Skin of body (tissue), 2 donors: ENCODE results near the gene MIA2. TPM values are rescaled to one million over a fixed set of nuclear protein-coding genes. Genes with fewer than 3 reads are reported as not detected.
"Not testable (repeated sequence)": the region's sequence is repeated elsewhere in the genome, so short reads cannot be mapped to it uniquely, and the experiment has no call there.

Source experiments
- DNase-seq: peaks from one replicate; lab custom pipeline; 2025; lab: John Stamatoyannopoulos, UW
- total RNA-seq: library from RNA; depleted of rRNA; stranded (reverse); fragments of >200 nt; gene quantifications from one replicate; pipeline ENCODE4 v1.2.3, GENCODE V29; 2014

Gene MIA2
- total RNA-seq, 1 donor from 2014 or later, result 19.9 TPM

DNA sequence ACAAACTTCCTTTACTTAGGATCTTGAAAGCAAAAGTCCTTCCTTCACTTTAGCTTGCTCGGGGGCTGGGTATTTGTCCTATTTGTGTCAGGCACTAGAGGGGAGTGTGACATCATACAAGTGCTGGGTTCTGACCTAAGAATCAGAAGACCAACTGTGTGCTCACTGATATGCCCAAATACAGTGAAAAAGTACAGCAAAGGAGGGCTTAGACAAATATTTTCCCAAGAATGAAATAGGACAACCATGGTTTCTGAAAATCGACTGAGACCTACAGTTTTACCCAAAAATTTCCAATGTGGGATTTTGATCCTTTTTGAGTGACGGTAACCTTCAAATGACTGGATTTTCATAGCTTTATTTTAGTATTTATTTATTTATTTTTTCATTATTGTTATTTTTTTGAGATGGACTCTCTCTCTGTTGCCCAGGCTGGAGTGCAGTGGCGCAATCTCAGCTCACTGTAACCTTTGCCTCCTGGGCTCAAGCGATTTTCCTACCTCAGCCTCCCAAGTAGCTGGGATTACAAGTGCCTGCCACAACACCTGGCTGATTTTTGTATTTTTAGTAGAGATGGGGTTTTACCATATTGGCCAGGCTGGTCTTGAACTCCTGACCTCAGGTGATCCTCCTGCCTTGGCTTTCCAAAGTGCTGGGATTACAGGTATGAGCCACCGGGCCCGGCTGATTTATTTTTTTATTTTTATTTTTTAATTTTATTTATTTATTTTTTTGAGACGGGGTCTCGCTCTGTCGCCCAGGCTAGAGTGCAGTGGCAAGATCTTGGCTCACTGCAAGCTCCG, 1.8 kb upstream of the MIA2 start:
- not testable (repeated sequence) for DNase-seq

DNA sequence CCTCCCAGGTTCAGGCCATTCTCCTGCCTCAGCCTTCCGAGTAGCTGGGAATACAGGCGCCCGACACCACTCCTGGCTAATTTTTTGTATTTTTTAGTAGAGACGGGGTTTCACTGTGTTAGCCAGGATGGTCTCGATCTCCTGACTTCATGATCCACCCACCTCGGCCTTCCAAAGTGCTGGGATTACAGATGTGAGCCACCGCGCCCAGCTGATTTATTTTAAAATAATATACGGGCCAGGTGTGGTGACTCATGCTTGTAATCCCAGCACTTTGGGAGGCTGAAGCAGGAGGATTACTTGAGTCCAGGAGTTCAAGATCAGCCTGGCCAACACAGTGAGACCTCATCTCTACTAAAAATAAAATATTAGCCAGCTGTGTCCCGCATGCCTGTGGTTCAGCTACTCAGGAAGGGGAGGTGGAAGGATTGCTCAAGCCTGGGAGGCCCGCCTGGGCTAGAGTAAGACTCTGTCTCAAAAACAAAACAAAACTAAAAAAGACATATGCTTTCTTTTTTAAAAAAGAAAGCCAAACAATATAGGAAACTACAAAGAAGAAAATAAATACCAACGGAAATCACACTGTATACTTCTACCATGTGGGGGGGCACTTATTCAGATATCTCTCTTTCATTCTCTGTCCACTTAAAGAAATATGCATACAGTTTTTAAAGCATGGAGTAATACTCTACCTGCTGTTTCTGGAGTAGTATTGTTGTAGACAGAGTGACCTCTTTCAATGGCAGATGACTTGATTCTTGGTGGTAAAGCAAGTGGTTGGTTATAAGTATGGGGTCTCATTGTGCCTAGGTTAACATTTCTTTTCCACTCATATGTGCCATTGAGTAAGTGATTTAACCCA, 930 bp upstream of the MIA2 start:
- no peak for DNase-seq

DNA sequence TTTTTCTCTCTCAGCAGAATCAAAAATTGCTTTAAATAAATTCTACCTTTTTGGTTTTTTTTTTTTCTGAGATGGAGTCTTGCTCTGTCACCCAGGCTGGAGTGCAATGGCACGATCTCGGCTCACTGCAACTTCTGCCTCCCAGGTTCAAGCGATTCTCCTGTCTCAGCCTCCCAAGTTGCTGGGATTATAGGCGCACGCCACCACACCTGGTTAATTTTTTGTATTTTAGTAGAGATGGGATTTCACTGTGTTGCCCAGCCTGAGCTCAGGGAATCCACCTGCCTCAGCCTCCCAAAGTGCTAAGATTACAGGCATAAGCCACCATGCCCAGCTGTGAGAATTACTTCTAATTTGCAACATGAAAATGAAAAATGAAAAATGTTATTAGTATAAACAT, 1.3 kb downstream of the MIA2 start:
- DNase-seq, result not testable (repeated sequence)

DNA sequence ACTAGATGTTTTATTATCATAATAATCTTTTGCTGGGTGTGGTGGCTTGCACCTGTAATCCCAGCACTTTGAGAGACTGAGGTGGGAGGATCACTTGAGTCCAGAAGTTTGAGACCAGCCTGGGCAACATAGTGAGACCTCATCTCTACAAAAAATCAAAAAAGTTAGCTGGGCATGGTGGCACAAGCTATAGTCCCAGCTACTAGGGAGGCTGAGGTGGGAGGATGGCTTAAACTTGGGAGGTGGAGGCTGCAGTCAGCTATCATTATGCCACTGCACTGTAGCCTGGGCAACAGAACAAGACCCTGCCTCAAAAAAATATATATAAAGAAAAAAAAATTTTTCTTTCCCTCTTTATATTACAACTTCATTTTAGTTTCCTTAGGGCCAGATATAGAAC, 1.8 kb downstream of the MIA2 start:
- not testable (repeated sequence) for DNase-seq

DNA sequence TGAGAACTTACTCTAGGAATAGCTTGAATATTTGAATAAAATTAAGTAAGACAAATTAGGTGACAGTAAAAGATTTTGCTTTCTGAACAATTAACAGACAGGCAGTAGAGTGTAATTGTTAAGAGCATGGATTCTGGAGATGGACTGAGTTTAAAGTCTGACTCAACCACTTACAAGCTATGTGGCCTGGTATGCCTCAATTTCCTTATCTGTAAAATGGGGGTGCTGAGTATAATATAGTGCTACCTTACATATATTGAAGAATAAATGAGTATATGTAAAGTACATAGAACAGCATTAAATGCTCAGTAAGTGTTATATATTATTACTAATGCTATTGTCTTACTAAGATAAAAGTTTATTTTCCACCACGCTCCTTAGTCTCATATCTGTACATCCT, 7.1 kb downstream of the MIA2 start:
- no peak for DNase-seq

DNA sequence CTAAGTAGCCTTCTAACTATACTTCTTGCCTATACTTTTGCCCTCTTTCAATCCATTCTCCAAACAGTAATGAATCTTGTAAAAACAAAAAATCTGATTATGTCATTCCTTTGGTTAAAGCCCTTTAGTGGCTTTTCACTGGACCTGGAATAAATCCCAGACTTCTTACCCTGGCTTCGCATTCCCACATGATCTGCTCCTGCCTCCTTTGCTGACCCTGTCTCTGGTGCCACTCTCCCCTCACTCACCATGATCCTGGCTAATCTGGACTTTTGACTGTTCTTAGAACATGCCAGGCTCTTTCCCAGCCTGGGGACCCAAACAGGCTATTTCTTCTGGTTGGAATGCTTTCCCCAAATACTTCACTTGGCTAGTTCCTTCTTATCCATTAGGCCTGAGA, 7.9 kb downstream of the MIA2 start:
- no peak for DNase-seq

DNA sequence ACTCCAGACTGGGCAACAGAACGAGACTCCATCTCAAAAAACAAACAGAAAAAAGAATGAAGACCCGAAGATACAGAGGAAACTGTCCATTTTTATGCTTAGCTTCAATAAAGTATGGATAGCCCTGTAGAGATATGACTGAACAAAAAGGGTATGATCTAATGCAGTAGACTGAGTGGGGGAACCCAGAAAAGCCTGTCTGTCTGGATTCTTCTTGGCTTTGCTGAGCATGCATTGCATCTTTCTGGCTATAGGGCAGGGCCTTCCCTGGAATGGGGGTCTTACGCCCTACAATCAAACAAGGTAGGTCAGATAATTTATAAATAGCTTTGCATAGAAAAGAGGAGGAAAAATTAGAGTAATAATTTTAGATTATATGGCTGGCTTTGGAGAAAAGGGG, 10.1 kb downstream of the MIA2 start:
- DNase-seq, result no peak

DNA sequence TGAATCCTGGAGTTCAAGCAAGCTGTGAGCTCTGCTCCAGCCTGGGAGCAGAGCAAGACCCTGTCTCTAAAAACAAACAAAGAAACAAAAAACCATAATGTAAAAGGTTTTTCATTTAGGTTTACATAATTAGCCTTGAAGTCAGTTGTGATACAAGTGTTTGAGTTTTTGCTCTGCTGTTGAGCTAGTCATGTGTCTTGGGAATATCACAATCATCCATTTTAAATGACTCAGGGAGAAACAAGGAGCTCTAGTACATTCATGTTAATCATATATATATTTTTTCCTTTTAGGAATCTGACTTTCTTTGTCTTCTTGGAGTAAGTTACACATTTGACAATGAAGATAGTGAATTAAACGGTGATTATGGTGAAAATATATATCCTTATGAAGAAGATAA, 12.9 kb downstream of the MIA2 start:
- DNase-seq, result no peak

DNA sequence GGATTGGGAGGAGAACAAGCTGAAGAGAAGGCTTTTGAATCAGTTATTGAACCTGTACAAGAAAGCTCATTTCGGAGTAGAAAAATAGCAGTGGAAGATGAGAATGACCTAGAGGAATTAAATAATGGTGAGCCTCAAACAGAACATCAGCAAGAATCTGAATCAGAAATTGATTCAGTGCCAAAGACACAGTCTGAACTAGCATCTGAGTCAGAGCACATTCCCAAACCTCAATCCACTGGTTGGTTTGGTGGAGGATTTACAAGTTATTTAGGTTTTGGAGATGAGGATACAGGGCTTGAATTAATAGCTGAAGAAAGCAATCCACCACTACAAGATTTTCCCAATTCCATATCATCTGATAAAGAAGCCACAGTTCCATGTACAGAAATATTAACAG, 13.5 kb downstream of the MIA2 start:
- no peak for DNase-seq

DNA sequence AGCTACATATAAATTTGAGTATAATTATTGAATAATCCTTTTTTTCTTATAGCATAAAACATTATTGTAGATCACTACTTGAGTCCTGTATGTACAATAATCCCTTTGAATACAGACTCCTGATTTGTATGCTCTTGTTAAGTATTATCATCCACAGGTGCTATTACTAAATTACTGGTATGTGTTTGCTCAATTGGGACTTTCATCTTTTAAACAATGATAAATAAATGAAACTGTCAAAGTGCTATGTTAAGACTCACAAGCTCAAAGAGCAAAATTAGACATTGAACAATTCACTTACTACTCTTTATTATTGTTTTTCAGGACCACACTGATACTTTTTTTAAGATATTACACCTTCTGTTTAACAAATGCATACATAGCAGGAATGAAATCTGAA, 17.8 kb downstream of the MIA2 start:
- DNase-seq, result no peak

DNA sequence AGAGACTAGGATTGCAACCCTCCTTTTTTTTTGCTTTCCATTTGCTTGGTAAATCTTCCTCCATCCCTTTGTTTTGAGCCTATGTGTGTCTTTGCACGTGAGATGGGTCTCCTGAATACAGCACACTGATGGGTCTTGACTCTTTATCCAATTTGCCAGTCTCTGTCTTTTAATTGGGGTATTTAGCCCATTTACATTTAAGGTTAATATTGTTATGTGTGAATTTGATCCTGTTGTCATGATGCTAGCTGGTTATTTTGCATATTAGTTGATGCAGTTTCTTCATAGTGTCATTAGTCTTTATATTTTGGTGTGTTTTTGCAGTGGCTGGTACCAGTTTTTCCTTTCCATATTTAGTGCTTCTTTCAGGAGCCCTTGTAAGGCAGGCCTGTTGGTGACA, 23.7 kb downstream of the MIA2 start:
- not testable (repeated sequence) for DNase-seq

DNA sequence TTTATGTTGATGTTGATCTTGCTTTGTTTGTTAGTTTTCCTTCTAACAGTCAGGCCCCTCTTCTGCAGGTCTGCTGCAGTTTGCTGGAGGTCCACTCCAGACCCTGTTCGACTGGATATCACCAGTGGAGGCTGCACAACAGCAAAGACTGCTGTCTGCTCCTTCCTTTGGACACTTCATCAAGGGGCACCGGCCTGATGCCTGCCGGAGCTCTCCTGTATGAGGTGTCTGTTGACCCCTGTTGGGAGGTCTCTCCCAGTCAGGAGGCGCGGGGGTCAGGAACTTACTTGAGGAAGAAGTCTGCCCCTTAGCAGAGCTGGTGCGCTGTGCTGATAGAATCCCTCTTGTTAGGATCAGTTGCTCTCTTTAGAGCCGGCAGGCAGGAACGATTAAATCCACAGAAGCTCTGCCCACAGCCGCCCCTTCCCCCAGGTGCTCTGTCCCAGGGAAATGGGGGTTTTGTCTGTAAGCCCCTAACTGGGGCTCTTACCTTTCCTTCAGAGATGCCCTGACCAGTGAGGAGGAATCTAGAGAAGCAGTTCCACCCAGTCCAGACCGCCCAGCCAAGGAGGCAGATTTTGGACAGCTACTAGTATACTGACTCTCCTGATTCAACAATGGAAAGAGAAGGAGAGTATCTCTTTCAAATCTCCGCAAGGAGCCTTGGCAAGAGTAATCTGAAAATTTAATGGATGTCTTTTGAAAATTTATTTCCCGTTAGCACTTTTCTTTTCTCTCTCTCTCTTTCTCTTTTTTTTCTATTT, 25.2 kb downstream of the MIA2 start:
- DNase-seq, result no peak

DNA sequence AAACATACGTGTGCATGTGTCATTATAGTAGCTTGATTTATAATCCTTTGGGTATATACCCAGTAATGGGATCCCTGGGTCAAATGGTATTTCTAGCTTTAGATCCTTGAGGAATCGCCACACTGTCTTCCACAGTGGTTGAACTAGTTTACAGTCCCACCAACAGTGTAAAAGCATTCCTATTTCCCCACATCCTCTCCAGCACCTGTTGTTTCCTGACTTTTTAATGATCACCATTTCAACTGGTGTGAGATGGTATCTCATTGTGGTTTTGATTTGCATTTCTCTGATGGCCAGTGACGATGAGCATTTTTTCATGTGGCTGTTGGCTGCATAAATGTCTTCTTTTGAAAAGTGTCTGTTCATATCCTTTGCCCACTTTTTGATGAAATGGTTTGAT, 26.4 kb downstream of the MIA2 start:
- not testable (repeated sequence) for DNase-seq

DNA sequence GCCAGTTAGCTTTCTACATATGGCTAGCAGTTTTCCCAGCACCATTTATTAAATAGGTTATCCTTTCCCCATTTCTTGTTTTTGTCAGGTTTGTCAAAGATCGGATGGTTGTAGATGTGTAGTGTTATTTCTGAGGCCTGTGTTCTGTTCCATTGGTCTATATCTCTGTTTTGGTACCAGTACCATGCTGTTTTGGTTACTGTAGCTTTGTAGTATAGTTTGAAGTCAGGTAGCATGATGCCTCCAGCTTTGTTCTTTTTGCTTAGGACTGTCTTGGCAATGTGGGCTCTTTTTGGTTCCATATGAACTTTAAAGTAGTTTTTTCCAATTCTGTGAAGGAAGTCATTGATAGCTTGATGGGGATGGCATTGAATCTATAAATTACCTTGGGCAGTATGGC, 28.5 kb downstream of the MIA2 start:
- DNase-seq, result not testable (repeated sequence)

DNA sequence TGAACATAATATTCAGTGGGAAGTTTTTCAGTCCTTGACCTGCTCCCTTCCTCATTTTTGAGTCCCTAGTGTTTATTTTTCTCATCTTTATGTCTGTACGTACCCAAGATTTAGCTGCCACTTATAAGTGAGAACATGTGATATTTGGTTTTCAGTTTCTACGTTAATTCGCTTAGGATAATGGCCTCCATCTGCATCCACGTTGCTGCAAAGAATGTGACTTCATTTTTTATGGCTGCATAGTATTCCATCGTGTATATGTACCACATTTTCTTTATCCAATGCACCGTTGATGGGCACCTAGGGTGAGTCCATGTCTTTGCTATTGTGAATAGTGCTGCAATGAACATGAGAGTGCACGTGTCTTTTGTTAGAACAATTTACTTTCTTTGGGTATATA, 30.3 kb downstream of the MIA2 start:
- DNase-seq, result no peak

DNA sequence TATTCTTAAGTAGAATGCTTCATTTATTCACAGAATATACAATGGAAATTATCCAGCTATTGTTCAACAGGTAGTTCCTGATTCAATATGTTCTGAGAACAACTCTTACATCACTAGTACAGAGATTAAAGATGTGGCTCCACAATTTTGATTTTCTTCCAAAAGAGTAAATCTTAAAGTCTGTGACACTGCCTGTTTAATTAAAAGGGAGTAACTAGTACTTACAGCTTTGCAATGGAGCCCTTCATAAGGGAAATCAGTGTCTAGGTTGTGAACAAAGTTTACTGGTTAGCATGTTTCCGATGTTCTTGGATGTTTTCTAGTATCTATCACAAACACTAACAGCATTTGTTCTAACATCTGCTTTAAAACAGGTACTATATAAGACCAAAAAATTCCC, 30.8 kb downstream of the MIA2 start:
- DNase-seq, result no peak

DNA sequence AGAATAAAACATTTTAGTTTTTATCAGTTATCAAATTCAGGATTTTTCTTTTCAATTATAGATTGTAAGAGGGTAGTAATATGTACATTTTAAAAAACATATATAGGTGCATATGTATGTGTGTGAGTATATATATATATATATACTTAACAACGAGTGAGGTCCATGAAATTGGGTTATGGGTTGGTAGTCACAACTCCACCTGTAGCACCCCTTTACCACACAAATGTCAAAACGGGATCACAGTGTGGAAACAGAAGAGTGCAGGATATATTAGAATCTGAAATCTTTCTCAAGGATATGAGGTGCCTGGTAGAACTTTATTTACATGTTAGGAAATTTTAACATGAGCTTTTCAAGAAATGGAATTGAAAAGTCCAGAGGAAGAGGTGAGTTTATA, 31.3 kb downstream of the MIA2 start:
- DNase-seq, result peak; percentile 12

DNA sequence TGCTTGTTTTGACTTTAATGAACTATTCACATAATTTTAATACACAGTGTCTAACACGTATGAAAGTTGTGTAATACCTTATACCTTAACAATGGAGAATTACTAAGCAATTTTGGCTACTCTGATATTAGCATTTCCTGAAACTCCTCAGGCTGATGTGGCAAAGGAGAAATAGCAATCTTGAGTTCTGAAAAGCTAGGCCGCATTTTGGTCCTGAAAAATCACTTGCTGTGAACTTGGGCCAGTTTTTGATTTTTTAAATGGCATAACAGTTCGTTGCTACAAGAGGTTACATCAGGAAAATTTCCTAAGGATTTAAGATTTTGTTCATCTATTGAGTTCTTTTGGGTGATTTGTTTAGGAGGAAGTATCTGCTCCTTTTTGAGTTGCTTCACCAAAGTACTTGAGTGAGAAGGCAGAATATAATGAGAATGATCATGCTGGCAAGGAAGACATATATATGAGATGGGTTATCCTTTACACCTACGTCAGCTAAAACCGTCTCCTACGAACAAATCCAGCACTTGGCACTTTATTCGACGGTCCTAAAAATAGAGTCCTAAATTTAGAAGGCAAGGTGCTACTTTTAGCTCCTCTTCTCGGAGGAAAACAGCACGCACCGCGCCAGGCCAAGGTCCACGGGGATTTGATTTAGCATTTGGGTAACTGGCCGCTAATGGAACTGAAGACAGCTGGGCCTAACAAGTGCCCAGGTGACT, 32.2 kb downstream of the MIA2 start:
- peak; percentile 22 for DNase-seq

DNA sequence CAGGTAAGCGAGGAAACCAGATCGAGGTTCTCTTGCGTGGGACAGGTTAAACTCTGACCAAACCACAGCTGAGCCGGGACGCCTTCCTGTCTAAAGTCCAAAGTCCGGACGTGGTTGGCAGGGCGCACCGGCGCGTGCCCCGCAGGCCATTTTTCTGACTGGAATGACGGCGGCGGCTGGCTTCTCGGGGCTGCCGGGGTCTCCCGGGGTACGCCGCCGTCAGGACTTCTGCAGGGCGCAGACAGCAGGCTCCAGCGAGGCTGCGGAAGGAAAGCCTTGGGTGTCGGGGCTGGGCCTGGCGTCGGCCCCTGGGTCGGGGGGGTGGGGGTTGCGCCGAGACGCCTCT, 32.8 kb downstream of the MIA2 start:
- peak; percentile 53 for DNase-seq

DNA sequence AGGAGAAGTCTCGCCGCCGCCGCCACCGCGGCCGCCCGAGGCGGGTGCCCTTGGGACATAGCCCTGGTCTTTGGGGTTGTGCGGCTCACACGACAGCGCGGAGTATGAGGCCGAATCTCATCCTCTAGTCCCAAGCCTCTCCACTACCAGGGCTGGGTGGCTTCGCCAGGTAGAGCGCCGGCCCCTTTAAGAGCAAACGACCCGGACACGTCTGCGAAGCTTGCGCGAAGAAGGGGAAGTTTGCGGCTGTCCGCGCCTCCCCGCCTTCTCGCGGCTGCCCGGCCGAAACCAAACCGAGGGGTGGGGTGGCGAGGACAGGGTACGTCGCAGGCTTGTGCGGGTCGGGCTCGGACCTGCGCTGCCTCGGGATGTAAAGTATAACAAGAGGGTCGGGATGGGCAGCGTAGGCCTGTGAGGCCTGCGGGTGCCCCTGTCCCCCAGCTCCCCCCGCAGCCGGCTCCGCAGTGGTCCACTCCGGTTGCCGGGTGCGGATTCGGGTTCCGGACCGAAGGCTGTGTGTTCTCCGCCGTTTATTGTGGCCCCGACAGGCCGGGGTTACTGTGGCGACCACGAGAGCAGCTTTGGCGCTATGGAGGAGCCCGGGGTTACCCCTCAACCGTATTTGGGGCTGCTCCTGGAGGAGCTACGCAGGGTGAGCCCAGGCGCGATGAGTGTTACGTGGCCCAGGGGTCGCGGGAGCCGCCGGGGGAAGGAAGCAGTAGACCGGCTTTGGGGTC, 33.3 kb downstream of the MIA2 start:
- peak; percentile 74 for DNase-seq

DNA sequence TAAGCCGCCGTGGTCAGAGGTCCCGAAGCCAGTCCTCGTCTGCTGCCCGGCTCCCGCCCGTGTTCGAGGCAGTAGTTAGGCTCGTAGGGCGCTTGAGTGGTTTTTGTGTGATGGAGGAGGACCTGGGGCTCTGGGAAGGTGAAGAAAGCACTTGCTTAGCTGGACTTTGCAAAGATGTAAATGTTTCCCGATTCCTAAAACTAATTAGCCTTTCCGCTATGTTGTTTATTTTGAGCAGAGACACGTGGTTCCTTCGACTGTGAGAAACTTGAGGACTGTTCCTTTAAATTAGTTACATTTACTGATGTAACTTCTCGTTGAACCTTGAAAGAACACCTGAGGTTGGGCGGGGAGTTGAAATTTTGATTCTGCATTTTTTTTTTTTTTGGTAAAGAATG, 33.9 kb downstream of the MIA2 start:
- peak; percentile 21 for DNase-seq
